H1 (cell line): ENCODE measurements around the gene PXDC1. TPM values are rescaled to one million over a fixed set of nuclear protein-coding genes. Genes with fewer than 3 reads are reported as not detected.
A peak's percentile ranks its signal among the peaks of the same experiment; 100 is the strongest.

Source experiments
- CTCF ChIA-PET: fragments of 300-600 bp; sonication (Branson Sonifier 250); formaldehyde crosslinking; loops from one replicate; lab custom pipeline; 2021; ENCODE audit not compliant: partially characterized antibody; lab: Charles Lee
- POLR2A ChIA-PET: fragments of 300-600 bp; sonication (Branson Sonifier 250); formaldehyde crosslinking; loops from one replicate; lab custom pipeline; 2021; ENCODE audit warnings: inconsistent platforms; ENCODE audit not compliant: partially characterized antibody; lab: Charles Lee
- DNase-seq, 2 experiments: peaks; one replicate each; pipeline versions ENCODE4 v3.0.0 to v3.0.0-alpha.2; 2010 to 2022; ENCODE audit warnings: low spot score in 2 of 2, low read depth in 1 of 2, mixed read lengths in 1 of 2
- FAIRE-seq: peaks from 2 replicates; lab custom pipeline; 2011; peaks lifted over from hg19 to GRCh38; lab: Jason Lieb, UNC
- H2AFZ ChIP-seq: 2 replicates; pipeline ENCODE4 v1.8.1; 2012; ENCODE audit warnings: low read length, inconsistent platforms
- H2AK5ac ChIP-seq: 2 replicates; pipeline ENCODE4 v1.6.1; 2013; ENCODE audit warnings: low read depth, low read length
- H2BK120ac ChIP-seq: replicated peaks from 2 replicates; pipeline ENCODE3; 2013; ENCODE audit warnings: low read depth, low read length, inconsistent platforms
- H2BK12ac ChIP-seq: 2 replicates; pipeline ENCODE4 v1.6.1; 2013; ENCODE audit warnings: low read depth, low read length
- H2BK15ac ChIP-seq: 2 replicates; pipeline ENCODE4 v1.6.1; 2013; ENCODE audit warnings: low read length
- H2BK20ac ChIP-seq: 2 replicates; pipeline ENCODE4 v1.6.1; 2013; ENCODE audit warnings: low read length
- H2BK5ac ChIP-seq: 2 replicates; pipeline ENCODE4 v1.6.1; 2013; ENCODE audit warnings: low read depth, low read length
- H3K14ac ChIP-seq: 2 replicates; pipeline ENCODE4 v1.6.1; 2013; ENCODE audit warnings: inconsistent platforms; ENCODE audit not compliant: insufficient read length
- H3K18ac ChIP-seq: 2 replicates; pipeline ENCODE4 v1.6.1; 2013; ENCODE audit warnings: low read length; ENCODE audit errors: extremely low read depth
- H3K23ac ChIP-seq: 2 replicates; pipeline ENCODE4 v1.6.1; 2013; ENCODE audit warnings: inconsistent platforms; ENCODE audit not compliant: insufficient read length
- H3K23me2 ChIP-seq: 2 replicates; pipeline ENCODE4 v1.6.1; 2013; ENCODE audit warnings: low read depth, low read length
- H3K27ac ChIP-seq: 2 replicates; pipeline ENCODE4 v1.6.1; 2011; ENCODE audit warnings: low read depth, low read length, inconsistent platforms
- H3K27me3 ChIP-seq, 4 experiments: replicated peaks in 1 of 4; 1 replicate in 1 of 4; 2 replicates in 3 of 4; pipeline versions ENCODE4 v1.6.1 to v1.8.1; 2011 to 2013; ENCODE audit warnings: low read length in 3 of 4, mild to moderate bottlenecking in 3 of 4, inconsistent platforms in 2 of 4, mixed read lengths in 2 of 4, moderate library complexity in 1 of 4; ENCODE audit not compliant: control insufficient read depth in 3 of 4, insufficient read depth in 3 of 4; ENCODE audit errors: extremely low read depth in 1 of 4
- H3K36me3 ChIP-seq, 4 experiments: 2 replicates each; pipeline versions ENCODE4 v1.6.1 to v1.8.1; 2011 to 2013; ENCODE audit warnings: mild to moderate bottlenecking in 4 of 4, low read length in 3 of 4, moderate library complexity in 2 of 4, control low read depth in 1 of 4, inconsistent platforms in 1 of 4; ENCODE audit not compliant: insufficient read depth in 4 of 4, control insufficient read depth in 2 of 4
- H3K4ac ChIP-seq: replicated peaks from 2 replicates; pipeline ENCODE3; 2013; ENCODE audit warnings: low read length, low read depth, mixed read lengths, inconsistent platforms; ENCODE audit not compliant: insufficient read length
- H3K4me1 ChIP-seq, 4 experiments: replicated peaks in 1 of 4; 1 replicate in 1 of 4; 2 replicates in 3 of 4; pipeline versions ENCODE4 v1.6.1 to v1.8.1; 2011 to 2013; ENCODE audit warnings: low read length in 3 of 4, inconsistent platforms in 2 of 4, mixed read lengths in 1 of 4; ENCODE audit not compliant: insufficient read depth in 4 of 4, control insufficient read depth in 3 of 4
- H3K4me2 ChIP-seq, 2 experiments: 2 replicates each; pipeline versions ENCODE4 v1.6.1 to v1.8.1; 2011 to 2013; ENCODE audit warnings: low read depth in 2 of 2, low read length in 2 of 2, control low read depth in 1 of 2, inconsistent platforms in 1 of 2, mild to moderate bottlenecking in 1 of 2; ENCODE audit not compliant: insufficient read depth in 1 of 2
- H3K4me3 ChIP-seq, 4 experiments: fragments of 200-600, 300-600 bp in 1 of 4; sonication (generic), shearing (Covaris generic), sonication (Bioruptor Twin) in 1 of 4; 2 replicates each; pipeline versions ENCODE4 v1.5.1 to v1.8.1; 2011 to 2016; ENCODE audit warnings: low read length in 4 of 4, low read depth in 3 of 4, control low read depth in 2 of 4, inconsistent platforms in 2 of 4, mild to moderate bottlenecking in 2 of 4, mixed read lengths in 1 of 4, moderate library complexity in 1 of 4; ENCODE audit not compliant: insufficient read depth in 2 of 4; ENCODE audit errors: extremely low read depth in 1 of 4
- H3K56ac ChIP-seq: replicated peaks from 2 replicates; pipeline ENCODE3; 2013; ENCODE audit warnings: low read depth, mild to moderate bottlenecking, mixed read lengths, low read length, inconsistent platforms; ENCODE audit not compliant: insufficient read length
- H3K79me1 ChIP-seq: 2 replicates; pipeline ENCODE4 v1.6.1; 2013; ENCODE audit warnings: low read depth, low read length, control low read depth
- H3K79me2 ChIP-seq, 2 experiments: 2 replicates each; pipeline versions ENCODE4 v1.6.1 to v1.8.1; 2012 to 2013; ENCODE audit warnings: low read length in 2 of 2, mild to moderate bottlenecking in 2 of 2, inconsistent platforms in 1 of 2; ENCODE audit not compliant: insufficient read depth in 2 of 2, control insufficient read depth in 1 of 2
- H3K9ac ChIP-seq, 4 experiments: replicated peaks in 1 of 4; 1 replicate in 1 of 4; 2 replicates in 3 of 4; pipeline versions ENCODE4 v1.6.1 to v1.8.1; 2011 to 2013; ENCODE audit warnings: low read depth in 3 of 4, low read length in 3 of 4, control low read depth in 2 of 4, mild to moderate bottlenecking in 2 of 4, moderate library complexity in 2 of 4, inconsistent platforms in 1 of 4; ENCODE audit errors: extremely low read depth in 1 of 4
- H3K9me3 ChIP-seq, 2 experiments: 2 replicates each; pipeline versions ENCODE4 v1.6.1 to v1.8.1; 2012 to 2013; ENCODE audit warnings: mild to moderate bottlenecking in 2 of 2, moderate library complexity in 2 of 2, control low read depth in 1 of 2, inconsistent platforms in 1 of 2, low read depth in 1 of 2, low read length in 1 of 2, mixed read lengths in 1 of 2; ENCODE audit not compliant: insufficient read depth in 2 of 2
- H4K20me1 ChIP-seq, 2 experiments: replicated peaks in 1 of 2; 2 replicates each; pipeline versions ENCODE3 to v1.8.1; 2011 to 2013; ENCODE audit warnings: inconsistent platforms in 2 of 2, low read length in 2 of 2, mild to moderate bottlenecking in 1 of 2; ENCODE audit not compliant: insufficient read depth in 2 of 2, control insufficient read depth in 1 of 2
- H4K5ac ChIP-seq: 2 replicates; pipeline ENCODE4 v1.6.1; 2013; ENCODE audit warnings: low read length, low read depth, mixed read lengths, inconsistent platforms; ENCODE audit not compliant: insufficient read length
- H4K8ac ChIP-seq: 2 replicates; pipeline ENCODE4 v1.8.0; 2013; ENCODE audit warnings: mild to moderate bottlenecking, moderate library complexity, low read length, inconsistent platforms; ENCODE audit not compliant: insufficient read depth; ENCODE audit errors: extremely low read depth
- H4K91ac ChIP-seq: replicated peaks from 2 replicates; pipeline ENCODE3; 2013; ENCODE audit warnings: low read length, mixed read lengths, inconsistent platforms; ENCODE audit not compliant: insufficient read length
- ASH2L ChIP-seq: fragments of 200-600, 300-600 bp; sonication (generic); IDR thresholded peaks from one replicate; pipeline ENCODE4 v1.7.1; 2017; ENCODE audit warnings: low read length
- CBX5 ChIP-seq: fragments of 300-800, 300-1000 bp; sonication (generic); IDR thresholded peaks from 2 replicates; pipeline ENCODE4 v1.7.1; 2016; ENCODE audit warnings: antibody characterized with exemption, low read length, low read depth
- CTBP2 ChIP-seq: IDR thresholded peaks from 2 replicates; pipeline ENCODE4 v1.7.0; 2011; ENCODE audit warnings: borderline replicate concordance, mild to moderate bottlenecking, moderate library complexity, mixed read lengths, low read length; ENCODE audit not compliant: insufficient read depth, insufficient read length
- KDM4A ChIP-seq: IDR thresholded peaks from one replicate; pipeline ENCODE4 v1.7.1; 2012; ENCODE audit warnings: low read depth, mild to moderate bottlenecking, moderate library complexity, low read length, inconsistent platforms; ENCODE audit not compliant: severe bottlenecking
- NANOG ChIP-seq: IDR thresholded peaks from 2 replicates; pipeline ENCODE4 v1.6.1; 2011; ENCODE audit warnings: low read length, low read depth, mild to moderate bottlenecking, inconsistent platforms; ENCODE audit not compliant: insufficient read depth, poor library complexity, severe bottlenecking
- POLR2A ChIP-seq, 2 experiments: IDR thresholded peaks; 1 replicate in 1 of 2; 2 replicates in 1 of 2; pipeline ENCODE4 v1.6.1; 2011; ENCODE audit warnings: low read depth in 2 of 2, low read length in 2 of 2, mild to moderate bottlenecking in 2 of 2; ENCODE audit errors: control extremely low read depth in 1 of 2
- SUZ12 ChIP-seq: fragments of 200-600 bp; sonication (generic); IDR thresholded peaks from 2 replicates; pipeline ENCODE4 v1.6.1; 2012; ENCODE audit warnings: mild to moderate bottlenecking, inconsistent platforms, low read length, moderate library complexity, mixed read lengths
- WGBS, 2 experiments: shearing (Covaris generic) in 1 of 2; methylation state at CpG; one replicate each; pipeline versions ENCODE4 v1.1.6 to v1.1.7; 2013 to 2015; ENCODE audit warnings: low lambda C conversion rate in 2 of 2, mixed read lengths in 2 of 2, inconsistent platforms in 1 of 2, low coverage in 1 of 2, missing lambda C conversion rate in 1 of 2; ENCODE audit not compliant: insufficient replicate concordance in 2 of 2, insufficient coverage in 1 of 2, insufficient read length in 1 of 2; ENCODE audit errors: extremely low coverage in 1 of 2, missing lambda C conversion rate in 1 of 2; 5-methylcytosine and 5-hydroxymethylcytosine counted together
- polyA plus RNA-seq, 7 experiments: library from polyadenylated mRNA; depleted of rRNA in 3 of 7; stranded (reverse) in 5 of 7; unstranded in 2 of 7; fragments of >200 nt in 5 of 7; fragments of 200-250 nt in 2 of 7; gene quantifications; 1 replicate in 5 of 7; 2 replicates in 1 of 7; 4 replicates in 1 of 7; pipeline versions ENCODE4 v1.2.1 to v1.2.3, GENCODE V29; 2011 to 2013; ENCODE audit warnings: missing spikeins in 2 of 7, mixed read lengths in 2 of 7
- total RNA-seq: library from RNA; stranded (reverse); fragmentation: NEBNext Ultra II Directional; extraction: Animal tissue kit (Norgen Biotek cat#: 25700); gene quantifications from 2 replicates; pipeline ENCODE4 v1.2.1, GENCODE V29; 2021
- TF ChIP-seq, protein P1 (sequence below): IDR thresholded peaks from 2 replicates; pipeline ENCODE4 v1.6.1; 2012; ENCODE audit warnings: inconsistent platforms
- TF ChIP-seq, protein P2 (sequence below): IDR thresholded peaks from 2 replicates; pipeline ENCODE4 v1.6.1; 2011; ENCODE audit warnings: low read length, improper control_type of control experiment

PXDC1 gene
- total and polyA plus RNA-seq, 2 of the 8 experiments (the other 6 are each of a cell fraction or from before 2014, with no cell fraction given): 1.7 to 2.0 TPM

DNA sequence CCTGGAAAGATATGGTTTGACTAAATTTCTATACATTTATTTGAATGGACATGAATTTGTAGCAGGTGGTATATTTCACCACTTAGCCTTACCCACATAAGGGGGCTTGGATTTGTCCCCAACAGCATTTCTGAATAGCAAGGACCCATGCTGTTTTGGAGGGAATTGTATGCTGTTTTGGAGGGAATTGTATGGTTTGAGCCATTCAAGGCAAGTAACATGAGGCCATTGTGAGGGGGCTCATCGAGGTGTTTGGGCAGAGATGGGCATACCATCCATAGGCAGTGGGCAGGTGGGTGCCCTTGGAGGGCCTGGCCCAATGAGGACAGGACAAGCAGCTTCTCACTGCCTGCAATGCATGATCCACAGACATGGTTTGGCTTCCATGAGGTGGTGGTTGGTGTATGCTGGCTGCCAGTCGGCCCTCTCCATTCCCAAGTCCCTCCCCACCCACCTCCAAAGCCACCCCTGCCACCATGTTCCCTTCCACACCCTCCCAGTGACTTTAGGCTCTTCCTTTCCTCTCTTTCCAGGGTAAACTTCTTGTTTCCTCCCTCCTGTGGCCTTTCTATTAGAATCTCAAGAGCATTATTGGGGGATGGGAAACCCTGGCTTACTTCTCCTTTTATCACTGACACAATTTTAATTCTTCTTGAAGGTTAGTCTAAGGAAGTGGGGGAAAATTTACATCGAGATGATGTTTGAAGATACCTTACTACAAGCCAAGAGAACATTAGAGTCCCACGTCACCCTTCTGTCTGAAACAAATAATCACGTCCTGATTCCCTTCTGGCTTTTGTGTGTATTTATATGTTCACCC, 13.2 kb upstream of the PXDC1 start:
- Histone ChIP-seq H3K4me2 (no peak overlapping the region; a peak in 1 of 4 replicates), H4K5ac (no peak overlapping the region), H3K18ac (no peak overlapping the region), H2BK15ac (no peak overlapping the region), H3K14ac (no peak overlapping the region), H3K4me3 (no peak overlapping the region), H3K9me3 (no peaks in the 10 kb centered on the region), H3K4me1 (peaks cover 0 to 4% (median 3%) of the 10 kb centered on the region in 4 experiments; a peak in 2 of 7 replicates), H2AFZ (no peak overlapping the region), H3K4ac (no peak overlapping the region), H3K9ac (no peak overlapping the region), H4K8ac (no peak overlapping the region), H3K23me2 (no peaks in the 10 kb centered on the region; the same call in 1 of the 2 replicates), H3K79me2 (no peaks in the 10 kb centered on the region), H3K27me3 (no peaks in the 10 kb centered on the region), H4K20me1 (no peaks in the 10 kb centered on the region), H2AK5ac (no peak overlapping the region), H3K27ac (no peak overlapping the region), H3K79me1 (no peaks in the 10 kb centered on the region), H3K23ac (no peak overlapping the region), H2BK12ac (peak overlapping the region; percentile 69; the same call in 1 of the 2 replicates), H2BK120ac (no peak overlapping the region), H4K91ac (peak overlapping the region; percentile 13), H3K36me3 (no peaks in the 10 kb centered on the region), H3K56ac (no peak overlapping the region), H2BK20ac (0 out of 2 replicates have a peak overlapping the region, but pooled peaks have one; percentile 23), H2BK5ac (peak overlapping the region; percentile 22; the same call in 1 of the 2 replicates)
- WGBS, 2 experiments: 92% methylated on average over 5 of the region's 5 CpGs; no CpG with 5 or more reads in 1 of the 2 experiments
- DNase-seq (no peak), FAIRE-seq (no peak)
- ChIA-PET POLR2A (no interaction called here), CTCF (interaction anchor here (1.5 kb wide), 1 partner anchor 13 kb away, joined by 3 read pairs; no protein-coding TSS in a partner anchor)
- TF ChIP-seq, protein P1, sequence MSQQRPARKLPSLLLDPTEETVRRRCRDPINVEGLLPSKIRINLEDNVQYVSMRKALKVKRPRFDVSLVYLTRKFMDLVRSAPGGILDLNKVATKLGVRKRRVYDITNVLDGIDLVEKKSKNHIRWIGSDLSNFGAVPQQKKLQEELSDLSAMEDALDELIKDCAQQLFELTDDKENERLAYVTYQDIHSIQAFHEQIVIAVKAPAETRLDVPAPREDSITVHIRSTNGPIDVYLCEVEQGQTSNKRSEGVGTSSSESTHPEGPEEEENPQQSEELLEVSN: peak; percentile 91
- TF ChIP-seq KDM4A (no peak), ASH2L (no peak), CBX5 (no peak), CTBP2 (no peak), NANOG (no peak), POLR2A (IDR thresholded peaks at IDR 0.05; ENCODE audit: control extremely low read depth in 1 of 2, low read depth in 2 of 2, low read length in 2 of 2) (no peak), SUZ12 (no peak)
- TF ChIP-seq, protein P2, sequence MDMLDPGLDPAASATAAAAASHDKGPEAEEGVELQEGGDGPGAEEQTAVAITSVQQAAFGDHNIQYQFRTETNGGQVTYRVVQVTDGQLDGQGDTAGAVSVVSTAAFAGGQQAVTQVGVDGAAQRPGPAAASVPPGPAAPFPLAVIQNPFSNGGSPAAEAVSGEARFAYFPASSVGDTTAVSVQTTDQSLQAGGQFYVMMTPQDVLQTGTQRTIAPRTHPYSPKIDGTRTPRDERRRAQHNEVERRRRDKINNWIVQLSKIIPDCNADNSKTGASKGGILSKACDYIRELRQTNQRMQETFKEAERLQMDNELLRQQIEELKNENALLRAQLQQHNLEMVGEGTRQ: no peak
